ENCODE results near the gene TAF4B. TPM values are rescaled to one million over a fixed set of nuclear protein-coding genes. Genes with fewer than 3 reads are reported as not detected.

TAF4B gene
- total RNA-seq, 4 donors from 2014 or later: 3.7 to 11.9 (median 7.1) TPM

DNA sequence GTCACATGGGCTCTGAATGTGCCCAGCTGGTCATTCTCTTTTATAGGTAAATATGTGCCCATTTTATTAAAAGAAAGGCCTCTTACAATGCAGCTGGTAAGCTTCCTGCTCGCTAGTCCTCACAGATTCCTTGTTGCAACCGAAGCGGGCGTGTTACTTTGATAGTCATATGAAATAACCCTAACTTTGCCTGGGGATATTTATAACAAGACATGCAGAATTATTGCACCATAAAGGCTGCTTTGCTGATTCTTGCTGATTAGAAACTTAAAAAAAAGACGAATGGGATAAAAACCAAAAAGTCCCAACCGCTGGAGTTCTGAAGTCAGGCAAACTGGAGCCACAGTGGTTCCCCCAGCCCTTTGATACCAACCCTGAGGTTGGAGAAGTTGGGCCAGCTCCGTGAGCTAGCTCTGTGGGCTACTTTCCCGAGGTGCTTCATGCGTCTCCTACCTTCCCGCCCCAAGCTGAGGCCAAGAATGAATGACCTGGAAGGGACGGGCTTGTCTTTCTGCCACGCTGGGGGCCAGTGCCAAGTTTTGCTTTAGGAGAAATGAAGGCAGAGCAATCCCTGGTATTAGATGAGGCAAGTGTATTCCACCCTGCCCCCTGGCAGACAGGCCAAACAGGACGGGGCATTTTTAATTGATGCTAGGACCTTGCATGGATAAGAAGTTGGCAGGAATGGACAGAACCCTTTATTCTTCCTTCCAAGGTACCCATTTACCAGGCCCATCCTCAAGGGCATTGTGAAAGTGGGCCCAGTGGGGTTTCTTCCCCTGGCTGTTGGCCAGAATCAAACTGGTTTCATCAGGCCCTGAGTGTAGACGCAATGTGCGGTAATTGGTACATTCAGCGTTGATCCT lies 181.7 kb downstream of the TAF4B start:
- H3K36me3 ChIP-seq: no peaks in the 10 kb centered on the region
- no peak overlapping the region for H3K4me3 ChIP-seq
- H3K27me3 ChIP-seq: no peaks in the 10 kb centered on the region
- TF ChIP-seq EP300 (IDR thresholded peaks at IDR 0.05; ENCODE audit: low read depth) (no peak), POLR2AphosphoS5 (IDR thresholded peaks at IDR 0.05) (no peak), POLR2A (IDR thresholded peaks at IDR 0.05) (no peak)
- TF ChIP-seq, protein P1, sequence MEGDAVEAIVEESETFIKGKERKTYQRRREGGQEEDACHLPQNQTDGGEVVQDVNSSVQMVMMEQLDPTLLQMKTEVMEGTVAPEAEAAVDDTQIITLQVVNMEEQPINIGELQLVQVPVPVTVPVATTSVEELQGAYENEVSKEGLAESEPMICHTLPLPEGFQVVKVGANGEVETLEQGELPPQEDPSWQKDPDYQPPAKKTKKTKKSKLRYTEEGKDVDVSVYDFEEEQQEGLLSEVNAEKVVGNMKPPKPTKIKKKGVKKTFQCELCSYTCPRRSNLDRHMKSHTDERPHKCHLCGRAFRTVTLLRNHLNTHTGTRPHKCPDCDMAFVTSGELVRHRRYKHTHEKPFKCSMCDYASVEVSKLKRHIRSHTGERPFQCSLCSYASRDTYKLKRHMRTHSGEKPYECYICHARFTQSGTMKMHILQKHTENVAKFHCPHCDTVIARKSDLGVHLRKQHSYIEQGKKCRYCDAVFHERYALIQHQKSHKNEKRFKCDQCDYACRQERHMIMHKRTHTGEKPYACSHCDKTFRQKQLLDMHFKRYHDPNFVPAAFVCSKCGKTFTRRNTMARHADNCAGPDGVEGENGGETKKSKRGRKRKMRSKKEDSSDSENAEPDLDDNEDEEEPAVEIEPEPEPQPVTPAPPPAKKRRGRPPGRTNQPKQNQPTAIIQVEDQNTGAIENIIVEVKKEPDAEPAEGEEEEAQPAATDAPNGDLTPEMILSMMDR (IDR thresholded peaks at IDR 0.05): no peak
- intact Hi-C loops (cut with DNase I; ENCODE audit: low total_unique reads) (no loop called here), in situ Hi-C loops (cut with MboI; ENCODE audit: low pct_ligation_motif_present in 1 of 4, low pct_unique_long_range_greater_than_20kb in 1 of 4, low sequenced_read_pairs in 3 of 4) (loop anchor here in 2 of 4 donors (10.0 kb wide), 2 partner anchors 237 to 247 kb away; no protein-coding TSS in a partner anchor)
- 56 to 80% methylated on average over 7 to 16 of the region's 16 CpGs for WGBS, 2 donors (ENCODE audit: low coverage in 1 of 2)
- H3K9me3 ChIP-seq: no peaks in the 10 kb centered on the region
- H3K4me1 ChIP-seq: no peaks in the 10 kb centered on the region
- no peak for DNase-seq
- H3K27ac ChIP-seq: no peak overlapping the region

DNA sequence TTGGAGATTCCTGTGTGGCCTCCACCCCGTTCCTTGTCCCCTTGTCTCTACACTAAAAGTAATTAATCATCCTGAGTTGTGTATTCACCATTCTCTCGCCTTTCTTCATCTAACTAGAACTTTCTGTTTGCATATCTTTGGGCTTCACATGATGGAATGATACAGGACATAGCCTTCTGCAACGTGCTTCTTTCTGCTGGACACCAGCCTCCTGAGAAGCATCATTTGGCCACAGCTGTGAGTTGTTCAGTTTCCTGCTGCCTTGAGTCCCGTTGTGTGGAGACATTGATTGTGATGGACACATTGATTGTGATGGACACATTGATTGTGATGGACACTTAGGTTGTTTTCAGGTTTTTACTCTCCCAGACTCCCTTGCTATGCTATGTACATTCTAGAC lies 182.8 kb downstream of the TAF4B start:
- TF ChIP-seq POLR2A (IDR thresholded peaks at IDR 0.05) (no peak), EP300 (IDR thresholded peaks at IDR 0.05; ENCODE audit: low read depth) (no peak), POLR2AphosphoS5 (IDR thresholded peaks at IDR 0.05) (no peak)
- TF ChIP-seq, protein P1 (IDR thresholded peaks at IDR 0.05): no peak
- no peak overlapping the region for H3K4me3 ChIP-seq
- no peaks in the 10 kb centered on the region for H3K36me3 ChIP-seq
- 80 to 82% methylated on average over 3 to 4 of the region's 4 CpGs for WGBS, 2 donors (ENCODE audit: low coverage in 1 of 2)
- DNase-seq: no peak
- intact Hi-C loops (cut with DNase I; ENCODE audit: low total_unique reads): no loop called here
- H3K4me1 ChIP-seq: no peaks in the 10 kb centered on the region
- H3K9me3 ChIP-seq: no peaks in the 10 kb centered on the region
- H3K27ac ChIP-seq: no peak overlapping the region
- in situ Hi-C loops (cut with MboI; ENCODE audit: low pct_ligation_motif_present in 1 of 4, low pct_unique_long_range_greater_than_20kb in 1 of 4, low sequenced_read_pairs in 3 of 4): loop anchor here in 2 of 4 donors (10.0 kb wide), 2 partner anchors 236 to 246 kb away; no protein-coding TSS in a partner anchor
- H3K27me3 ChIP-seq: no peaks in the 10 kb centered on the region

DNA sequence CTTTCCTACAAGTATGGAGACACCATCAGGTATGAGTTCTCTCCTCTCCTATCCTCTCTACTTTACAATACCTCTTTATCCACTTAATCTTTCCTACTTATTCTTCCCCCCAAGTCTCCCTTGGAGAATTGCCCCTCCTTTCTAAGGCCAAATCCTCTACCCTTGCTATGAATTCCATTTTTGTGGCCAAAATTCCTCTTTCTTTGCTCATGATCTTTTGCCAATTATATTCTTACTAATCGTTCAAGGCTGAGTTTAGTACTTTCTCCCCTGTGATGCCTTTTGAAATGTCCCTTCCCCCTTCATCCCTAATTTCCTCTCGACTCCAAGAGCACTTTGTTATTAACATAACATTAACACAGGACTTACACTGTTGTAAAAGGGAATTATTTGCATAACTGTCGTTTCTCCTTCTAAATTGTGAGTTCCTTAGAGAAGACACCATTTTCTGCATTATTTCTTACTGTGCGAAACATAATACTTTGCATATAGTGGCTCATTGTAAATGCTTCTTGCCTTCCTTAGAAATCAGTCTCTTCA lies 188.7 kb downstream of the TAF4B start:
- intact Hi-C loops (cut with DNase I; ENCODE audit: low total_unique reads) (no loop called here), in situ Hi-C loops (cut with MboI; ENCODE audit: low pct_ligation_motif_present in 1 of 4, low pct_unique_long_range_greater_than_20kb in 1 of 4, low sequenced_read_pairs in 3 of 4) (no loop called here)

DNA sequence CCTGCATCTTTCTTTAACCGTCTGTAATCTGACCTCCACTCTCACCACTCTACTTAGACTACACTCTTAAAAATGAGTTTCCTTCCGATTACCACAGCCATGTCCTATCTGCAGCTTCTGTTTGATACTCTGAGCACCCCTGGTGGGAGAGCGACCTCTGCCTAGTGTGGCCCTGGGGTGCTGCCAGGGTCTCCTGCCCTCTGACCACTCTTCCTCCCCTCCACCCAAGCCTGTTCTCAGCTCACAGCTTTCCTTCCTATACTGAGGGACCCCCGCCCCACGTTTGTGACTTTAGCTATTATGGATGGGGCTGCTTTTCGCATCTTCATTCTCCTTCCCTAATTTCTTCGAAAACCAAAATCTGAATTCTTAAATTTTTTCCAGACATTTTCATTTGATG lies 189.4 kb downstream of the TAF4B start:
- H3K27ac ChIP-seq: no peak overlapping the region
- WGBS, 2 donors (ENCODE audit: low coverage in 1 of 2): 77 to 81% methylated on average over 7 of the region's 7 CpGs
- TF ChIP-seq POLR2A (IDR thresholded peaks at IDR 0.05) (no peak), EP300 (IDR thresholded peaks at IDR 0.05; ENCODE audit: low read depth) (no peak), POLR2AphosphoS5 (IDR thresholded peaks at IDR 0.05) (no peak)
- TF ChIP-seq, protein P1 (IDR thresholded peaks at IDR 0.05): no peak
- no peak for DNase-seq
- intact Hi-C loops (cut with DNase I; ENCODE audit: low total_unique reads) (no loop called here), in situ Hi-C loops (cut with MboI; ENCODE audit: low pct_ligation_motif_present in 1 of 4, low pct_unique_long_range_greater_than_20kb in 1 of 4, low sequenced_read_pairs in 3 of 4) (no loop called here)
- no peaks in the 10 kb centered on the region for H3K27me3 ChIP-seq
- H3K9me3 ChIP-seq: no peaks in the 10 kb centered on the region
- H3K36me3 ChIP-seq: no peaks in the 10 kb centered on the region
- no peak overlapping the region for H3K4me3 ChIP-seq
- no peaks in the 10 kb centered on the region for H3K4me1 ChIP-seq

More for the DNA sequence above, 188.7 kb downstream of the TAF4B start:
- Histone ChIP-seq H3K36me3 (no peaks in the 10 kb centered on the region), H3K4me1 (no peaks in the 10 kb centered on the region), H3K27ac (no peak overlapping the region), H3K9me3 (no peaks in the 10 kb centered on the region), H3K27me3 (no peaks in the 10 kb centered on the region), H3K4me3 (no peak overlapping the region)
- no peak for DNase-seq
- TF ChIP-seq POLR2AphosphoS5 (IDR thresholded peaks at IDR 0.05) (no peak), POLR2A (IDR thresholded peaks at IDR 0.05) (no peak)
- TF ChIP-seq, protein P1 (IDR thresholded peaks at IDR 0.05): no peak
- 53 to 54% methylated on average over 4 of the region's 4 CpGs for WGBS, 2 donors (ENCODE audit: low coverage in 1 of 2)

All from transverse colon (tissue), 4 donors.